GM19463 (cell line): ENCODE data around the gene HNRNPK.

Experiments used
- ATAC-seq: cut with Tn5 transposase; IDR thresholded peaks from one replicate; pipeline ENCODE4 v1.9.1; 2021; ENCODE audit warnings: mild to moderate bottlenecking, moderate library complexity; ENCODE audit not compliant: unreplicated experiment

HNRNPK gene

DNA sequence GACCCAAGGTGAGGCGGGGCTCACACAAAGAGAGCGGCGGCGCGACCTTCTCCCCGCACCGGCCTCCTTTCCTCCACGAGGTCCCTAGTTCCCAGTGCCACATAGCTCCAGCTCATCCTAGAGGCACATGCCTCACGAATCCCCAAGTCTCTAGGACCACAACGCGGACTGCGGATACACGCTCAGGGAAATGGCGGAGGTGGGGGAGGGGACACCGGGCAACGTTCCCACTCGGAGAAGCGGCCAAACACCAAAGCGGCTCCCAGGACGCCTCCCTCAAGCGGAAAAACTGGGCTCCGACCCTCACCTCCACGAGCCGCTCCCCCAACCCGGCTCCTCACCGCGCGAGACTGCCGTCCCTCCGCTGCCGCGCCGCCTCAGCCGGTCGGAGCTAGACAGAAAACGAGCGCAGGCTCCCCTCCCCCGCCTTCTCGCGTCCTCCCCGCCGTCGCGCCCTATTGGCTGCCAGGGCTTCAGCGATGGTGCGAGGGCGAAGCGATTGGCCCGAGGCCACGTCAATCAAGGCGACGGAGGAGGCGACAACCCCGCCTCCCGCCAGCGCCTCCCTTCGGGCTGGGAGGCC, at the start of gene HNRNPK:
Gene HNRNPK, minus strand, starts transcription at position 404 of the 583 bp plus-strand sequence. CDS start 1,963 bp downstream, outside the sequence.
- ATAC-seq, result peak; percentile 82

DNA sequence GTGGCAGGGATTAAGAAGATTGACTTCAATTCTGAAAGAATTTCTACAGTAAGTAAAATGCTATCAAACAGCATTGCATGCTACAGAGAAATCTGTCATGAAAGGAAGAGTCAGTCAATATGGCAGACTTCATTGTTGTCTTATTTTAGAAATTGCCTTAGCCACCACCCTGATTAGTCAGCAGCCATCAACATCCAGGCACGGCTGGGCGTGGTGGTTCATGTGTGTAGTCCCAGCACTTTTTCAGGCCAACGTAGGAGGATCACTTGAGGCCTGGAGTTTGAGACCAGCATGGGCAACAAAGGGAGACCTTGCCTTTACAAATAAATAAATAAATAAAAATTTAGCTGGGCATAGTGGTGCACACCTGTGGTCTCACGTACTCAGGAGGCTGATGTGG, 47.2 kb upstream of the HNRNPK start:
- ATAC-seq, result no peak

DNA sequence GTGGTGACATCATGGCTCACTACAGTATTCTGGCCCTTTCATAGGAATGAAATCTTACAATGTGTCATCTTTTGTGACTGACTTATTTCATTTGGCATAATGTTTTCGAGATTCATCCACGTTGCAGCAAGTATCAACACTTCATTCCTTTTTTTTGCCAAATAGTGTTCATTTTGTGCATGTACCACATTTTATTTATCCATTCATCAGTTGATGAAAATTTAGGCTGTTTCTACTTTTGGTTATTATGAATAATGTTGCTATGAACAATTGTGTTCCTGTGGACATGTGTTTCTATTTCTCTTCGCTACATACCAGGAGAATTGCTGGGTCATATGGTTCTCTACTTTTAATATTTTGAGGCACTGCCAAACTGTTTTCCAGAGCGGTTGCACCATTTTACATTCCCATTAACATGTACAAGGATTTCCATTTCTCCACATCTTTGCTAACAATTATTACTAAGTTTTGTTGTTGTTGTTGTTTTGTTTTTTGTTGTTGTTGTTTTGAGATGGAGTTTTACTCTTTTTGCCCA, 44.1 kb upstream of the HNRNPK start:
- no peak for ATAC-seq

DNA sequence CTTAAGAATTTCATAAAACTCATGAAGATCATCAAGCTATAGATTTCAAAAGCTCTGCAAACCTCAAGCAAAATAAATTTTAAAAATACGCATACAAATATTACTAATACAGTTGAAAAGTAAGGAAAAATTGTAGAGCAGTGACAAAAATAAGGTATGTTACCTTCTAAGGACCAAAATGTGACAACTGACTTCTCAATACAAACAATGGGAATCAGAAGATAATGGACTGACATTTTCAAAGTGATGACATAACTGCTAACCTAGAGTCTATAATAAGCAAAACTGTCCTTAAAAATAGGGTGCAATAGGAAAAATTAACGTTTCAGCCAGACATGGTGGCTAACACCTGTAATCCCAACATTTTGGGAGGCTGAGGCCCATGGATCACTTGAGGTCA, 27.6 kb upstream of the HNRNPK start:
- ATAC-seq, result no peak

DNA sequence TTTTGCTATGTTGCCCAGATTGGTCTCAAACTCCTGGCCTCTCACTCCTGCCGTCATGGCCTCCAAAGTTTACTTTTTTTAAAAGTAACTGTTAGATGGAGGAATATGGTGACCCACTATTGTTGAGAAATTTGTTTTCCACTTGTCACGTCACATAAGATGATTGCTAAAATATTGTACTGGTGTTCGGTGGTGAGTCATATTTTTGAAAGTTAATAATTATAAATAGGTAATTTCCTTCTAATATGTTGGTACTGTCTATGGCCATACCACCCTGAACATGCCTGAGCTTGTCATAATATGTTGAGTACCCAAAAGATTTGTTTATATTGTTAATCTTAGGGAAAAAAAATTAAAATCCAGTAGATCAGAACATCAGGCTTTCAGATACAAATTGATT, 23.2 kb upstream of the HNRNPK start:
- ATAC-seq, result no peak

DNA sequence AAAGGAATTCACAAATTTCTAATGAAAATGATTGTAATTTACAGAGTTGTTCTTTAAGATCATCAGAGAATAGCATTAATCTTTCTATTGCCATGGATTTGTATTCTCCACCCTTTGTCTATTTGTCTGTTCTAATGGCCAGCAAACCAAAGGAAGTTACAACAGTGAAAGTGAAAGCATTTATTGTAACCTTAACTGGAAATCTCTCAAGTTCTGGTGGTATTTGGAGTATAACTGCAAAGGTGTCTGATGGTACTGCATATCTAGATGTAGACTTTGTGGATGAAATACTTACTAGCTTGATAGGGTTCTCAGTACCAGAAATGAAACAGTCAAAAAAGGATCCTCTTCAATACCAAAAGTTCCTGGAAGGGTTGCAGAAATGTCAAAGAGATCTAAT, 22.3 kb upstream of the HNRNPK start:
- peak; percentile 83 for ATAC-seq

DNA sequence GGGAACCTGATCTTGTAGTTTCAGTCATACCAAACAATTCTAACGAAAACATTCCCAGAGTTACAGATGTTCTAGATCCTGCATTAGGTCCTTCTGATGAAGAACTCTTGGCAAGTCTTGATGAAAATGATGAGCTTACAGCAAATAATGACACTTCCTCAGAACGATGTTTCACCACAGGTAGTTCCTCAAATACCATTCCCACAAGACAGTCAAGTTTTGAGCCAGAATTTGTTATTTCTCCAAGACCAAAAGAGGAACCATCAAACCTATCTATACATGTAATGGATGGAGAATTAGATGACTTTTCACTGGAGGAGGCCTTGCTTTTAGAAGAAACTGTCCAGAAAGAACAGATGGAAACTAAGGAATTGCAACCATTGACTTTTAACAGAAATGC, 21.6 kb upstream of the HNRNPK start:
- no peak for ATAC-seq

DNA sequence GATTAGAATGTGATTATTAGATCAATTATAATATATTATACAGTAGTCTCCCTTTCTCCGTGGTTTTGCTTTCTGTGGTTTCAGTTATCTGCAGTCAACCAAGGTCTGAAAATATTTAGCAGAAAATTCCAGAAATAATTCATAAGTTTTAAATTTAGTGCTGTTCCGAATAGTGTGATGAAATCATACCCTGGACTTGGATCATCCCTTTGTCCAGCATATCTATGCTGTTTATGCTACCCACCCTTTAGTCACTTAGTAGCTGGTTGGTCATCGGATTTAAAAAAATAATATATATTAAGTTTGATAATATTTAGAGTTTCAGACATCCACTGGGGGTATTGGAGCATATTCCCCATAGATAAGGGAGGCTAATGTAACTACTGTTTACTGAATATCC, 20.2 kb upstream of the HNRNPK start:
- ATAC-seq, result no peak

DNA sequence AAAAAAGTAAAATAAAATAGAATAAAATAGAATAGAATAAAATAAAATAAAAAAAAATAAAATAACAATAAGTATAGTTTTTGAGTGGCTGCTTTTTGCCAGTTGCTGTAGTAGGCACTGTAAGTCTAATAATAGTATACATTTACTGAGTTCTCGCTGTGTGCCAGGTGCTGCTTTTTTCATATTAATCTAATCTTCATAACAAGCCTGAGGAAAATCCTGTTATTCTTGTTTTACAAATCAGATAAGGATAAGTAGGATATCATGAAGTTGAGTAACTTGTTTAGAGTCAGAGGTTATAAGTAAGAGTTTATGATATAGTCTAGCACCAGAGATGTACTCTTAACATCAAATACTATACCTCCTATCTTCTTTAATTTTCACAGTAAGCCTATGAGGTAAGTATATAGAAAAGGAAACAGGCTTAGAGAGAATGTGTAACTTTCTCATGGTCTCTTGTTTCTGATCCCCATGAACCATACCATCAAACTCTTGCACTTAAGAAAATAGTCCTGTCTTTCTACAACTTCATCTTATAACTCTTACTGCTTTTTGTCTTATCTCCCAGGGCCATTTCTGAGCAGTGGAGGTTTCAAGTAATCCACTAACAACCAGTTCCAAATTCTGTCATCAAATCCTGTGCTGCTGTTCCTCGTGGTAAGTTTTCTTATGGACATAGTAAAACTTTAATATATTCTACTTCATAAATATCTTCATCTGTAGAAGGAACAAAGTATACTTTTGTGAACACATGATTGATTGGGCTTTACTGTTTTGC, 19.3 kb upstream of the HNRNPK start:
- ATAC-seq, result no peak

DNA sequence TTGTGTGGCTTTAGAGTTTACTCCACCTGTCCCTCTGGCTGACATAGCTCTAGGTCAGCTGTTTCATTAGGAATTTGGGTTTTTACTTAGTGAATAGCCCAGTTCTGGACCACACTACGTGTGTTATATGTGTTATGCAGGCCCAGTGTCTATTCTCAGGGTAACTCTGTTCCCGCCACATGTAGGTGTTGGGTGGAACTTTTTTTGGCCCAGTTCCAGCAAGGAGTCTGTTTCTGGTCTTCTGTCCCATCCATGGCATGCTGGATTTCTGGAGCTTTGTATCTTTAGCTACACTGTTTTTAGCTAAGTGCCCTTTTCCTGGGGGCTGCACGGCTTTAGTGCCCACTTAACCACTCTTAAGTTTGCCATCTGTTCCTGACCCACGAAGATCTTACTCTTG, 16.1 kb upstream of the HNRNPK start:
- ATAC-seq, result no peak

DNA sequence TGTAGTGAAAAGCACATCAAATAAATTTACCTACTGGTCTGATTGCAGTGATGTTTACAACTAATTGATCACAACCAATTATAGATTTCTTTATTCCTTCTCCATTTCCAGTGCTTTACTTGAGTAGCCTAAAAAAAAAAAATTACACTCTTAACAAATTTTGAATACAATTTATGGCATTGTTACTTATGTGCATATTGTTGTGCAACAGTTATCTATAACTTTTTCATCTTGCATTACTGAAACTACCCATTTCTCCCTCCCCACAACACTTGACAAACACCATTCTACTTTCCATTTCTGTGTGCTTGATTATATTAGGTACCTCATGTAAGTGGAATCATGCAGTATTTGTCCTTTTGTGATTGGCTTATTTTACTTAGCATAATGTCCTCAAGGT, 12.9 kb upstream of the HNRNPK start:
- no peak for ATAC-seq

DNA sequence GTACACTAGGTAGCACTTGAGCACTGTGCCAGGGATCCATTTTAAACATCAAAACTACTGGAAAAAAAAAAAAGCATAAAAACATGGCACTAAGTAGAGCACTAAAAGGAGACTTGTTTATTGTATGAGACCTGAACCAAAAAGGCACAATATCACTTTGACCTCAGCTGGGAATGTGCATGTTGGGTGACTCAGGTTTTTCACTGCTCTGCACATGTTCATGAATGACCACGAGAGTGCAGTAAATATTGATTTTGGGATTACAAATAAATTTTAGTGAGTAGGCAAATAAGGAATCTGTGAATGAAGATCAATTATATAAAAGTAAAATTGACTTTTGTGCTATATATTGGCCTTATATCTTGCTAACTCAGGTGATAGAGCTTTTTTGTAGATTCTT, 12.4 kb upstream of the HNRNPK start:
- ATAC-seq, result no peak

DNA sequence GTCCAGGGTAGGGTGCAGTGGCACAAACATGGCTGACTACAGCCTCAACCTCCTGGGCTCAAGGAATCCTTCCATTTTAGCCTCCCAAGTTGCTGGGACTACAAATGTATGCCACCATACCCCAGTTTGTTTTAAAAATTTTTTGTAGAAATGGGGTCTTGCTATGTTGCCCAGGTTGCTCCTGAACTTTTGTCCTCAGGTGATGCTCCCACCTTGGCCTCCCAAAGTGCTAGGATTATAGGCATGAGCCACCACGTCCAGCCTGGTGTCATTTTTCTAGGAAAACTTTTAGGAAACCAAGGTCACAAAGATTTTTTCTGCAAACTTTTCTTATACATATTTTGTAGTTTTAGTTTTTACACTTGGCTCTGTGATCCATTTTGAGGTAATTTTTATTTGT, 11.3 kb upstream of the HNRNPK start:
- no peak for ATAC-seq

DNA sequence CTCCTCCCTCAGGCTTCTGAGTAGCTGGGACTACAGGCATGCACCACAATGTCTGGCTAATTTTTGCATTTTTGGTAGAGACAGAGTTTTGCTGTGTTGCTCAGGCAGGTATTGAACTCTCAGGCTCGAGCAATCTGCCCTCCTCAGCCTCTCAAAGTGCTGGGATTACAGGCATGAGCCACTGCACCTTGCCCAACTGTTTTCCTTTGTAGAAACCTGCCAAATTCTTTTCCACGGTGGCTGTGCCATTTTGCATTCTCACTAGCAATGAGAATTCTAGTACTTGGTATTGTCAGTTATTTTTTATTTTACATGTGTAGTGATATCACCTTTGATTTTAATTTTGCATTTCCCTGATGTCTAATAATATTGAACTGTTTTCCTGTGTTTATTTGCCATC, 8.4 kb upstream of the HNRNPK start:
- no peak for ATAC-seq

DNA sequence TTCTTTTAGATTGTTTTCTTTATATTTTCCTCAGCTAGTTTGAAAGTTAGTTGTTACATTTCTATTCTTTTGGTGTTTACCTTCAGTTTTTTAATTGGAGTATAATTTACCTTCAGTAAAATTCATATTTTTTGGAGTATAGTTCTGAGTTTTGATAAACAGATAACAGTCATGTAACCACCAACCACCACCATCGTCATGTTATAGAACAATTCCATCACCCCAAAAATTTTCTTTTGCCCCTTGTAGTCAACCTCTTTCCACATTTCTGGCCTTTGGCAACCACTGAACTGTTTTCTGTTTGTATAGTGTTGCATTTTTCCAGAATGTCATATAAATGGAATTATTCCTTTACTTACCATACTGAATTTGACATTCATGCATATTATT, 7.4 kb upstream of the HNRNPK start:
- ATAC-seq, result no peak

DNA sequence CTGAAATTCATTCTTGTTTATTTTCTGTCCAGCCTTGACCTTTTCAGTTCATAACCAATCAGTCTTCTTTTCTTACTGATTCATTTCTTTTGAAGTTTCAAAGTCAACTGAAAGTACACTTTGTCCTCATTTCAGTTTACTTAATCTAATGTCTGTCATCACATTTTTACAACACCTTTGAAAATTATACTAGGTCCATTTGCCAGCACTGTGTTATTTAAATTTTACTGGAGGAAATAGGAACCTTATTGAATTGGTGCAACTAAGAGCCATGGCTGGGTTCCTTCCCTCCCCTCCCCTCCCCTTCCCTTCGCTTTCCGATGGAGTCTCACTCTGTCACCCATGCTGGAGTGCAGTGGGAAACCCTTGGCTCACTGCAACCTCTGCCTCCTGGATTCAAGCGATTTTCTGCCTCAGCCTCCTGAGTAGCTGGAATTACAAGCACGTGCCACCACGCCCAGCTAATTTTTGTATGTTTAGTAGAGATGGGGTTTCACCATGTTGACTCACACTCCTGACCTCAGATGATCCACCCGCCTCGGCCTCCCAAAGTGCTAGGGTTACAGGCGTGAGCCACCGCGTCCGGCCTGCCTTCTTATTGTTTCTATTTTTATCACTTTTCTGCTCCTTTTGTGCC, 6.9 kb upstream of the HNRNPK start:
- ATAC-seq, result no peak

DNA sequence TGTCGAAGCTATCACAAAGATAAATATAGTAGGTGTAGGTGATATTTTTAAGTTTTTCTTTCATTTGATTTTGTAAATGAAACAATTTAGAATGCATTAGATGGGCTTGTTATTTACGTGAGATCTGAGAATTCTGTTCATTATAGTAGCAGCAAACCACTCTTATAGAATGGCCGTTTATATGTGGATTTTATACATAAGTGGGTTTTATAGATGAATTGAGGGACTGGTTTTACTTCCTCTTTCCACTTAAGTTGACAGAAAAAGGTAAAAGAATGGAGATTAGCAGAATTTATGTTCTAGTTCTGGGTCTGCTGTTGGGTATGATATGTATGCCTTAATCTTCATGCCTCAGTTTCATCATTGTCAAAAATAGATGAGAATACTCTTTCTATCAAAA, 6.2 kb upstream of the HNRNPK start:
- ATAC-seq, result no peak

DNA sequence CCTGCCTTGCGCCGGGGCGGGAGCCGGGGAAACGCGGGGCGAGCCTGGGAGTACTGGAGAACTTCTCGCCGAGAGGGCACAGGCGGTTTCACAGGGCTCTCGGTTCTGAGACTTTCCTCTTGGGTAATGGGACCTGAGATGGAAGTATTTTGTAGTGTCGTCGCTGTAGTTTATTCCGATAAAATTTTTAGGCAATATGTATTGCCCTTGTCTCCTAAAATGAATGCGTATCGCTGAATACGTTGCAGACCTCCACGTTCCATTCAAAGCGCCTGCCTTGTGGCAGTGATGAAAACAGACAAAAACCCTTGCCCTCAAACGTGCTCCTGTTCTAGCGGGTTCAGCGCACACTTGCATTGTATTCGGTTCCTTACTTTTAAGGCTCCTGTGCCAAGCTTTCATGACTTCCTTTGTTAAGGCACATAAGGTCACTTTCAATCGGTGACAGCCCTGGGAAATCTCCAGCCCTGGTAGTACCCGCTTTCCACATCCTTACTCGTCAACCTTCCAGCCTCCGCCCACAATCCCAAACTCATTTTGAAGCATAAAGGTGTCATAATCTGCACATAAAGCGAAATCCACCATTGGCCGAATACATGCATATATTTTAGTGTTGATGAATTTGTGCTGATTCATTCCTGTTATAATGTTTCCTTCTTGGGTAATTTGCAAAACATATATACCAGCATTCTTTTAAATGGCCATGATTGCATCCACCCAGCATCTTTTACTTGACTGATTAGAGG, 1.3 kb upstream of the HNRNPK start:
- ATAC-seq, result no peak

DNA sequence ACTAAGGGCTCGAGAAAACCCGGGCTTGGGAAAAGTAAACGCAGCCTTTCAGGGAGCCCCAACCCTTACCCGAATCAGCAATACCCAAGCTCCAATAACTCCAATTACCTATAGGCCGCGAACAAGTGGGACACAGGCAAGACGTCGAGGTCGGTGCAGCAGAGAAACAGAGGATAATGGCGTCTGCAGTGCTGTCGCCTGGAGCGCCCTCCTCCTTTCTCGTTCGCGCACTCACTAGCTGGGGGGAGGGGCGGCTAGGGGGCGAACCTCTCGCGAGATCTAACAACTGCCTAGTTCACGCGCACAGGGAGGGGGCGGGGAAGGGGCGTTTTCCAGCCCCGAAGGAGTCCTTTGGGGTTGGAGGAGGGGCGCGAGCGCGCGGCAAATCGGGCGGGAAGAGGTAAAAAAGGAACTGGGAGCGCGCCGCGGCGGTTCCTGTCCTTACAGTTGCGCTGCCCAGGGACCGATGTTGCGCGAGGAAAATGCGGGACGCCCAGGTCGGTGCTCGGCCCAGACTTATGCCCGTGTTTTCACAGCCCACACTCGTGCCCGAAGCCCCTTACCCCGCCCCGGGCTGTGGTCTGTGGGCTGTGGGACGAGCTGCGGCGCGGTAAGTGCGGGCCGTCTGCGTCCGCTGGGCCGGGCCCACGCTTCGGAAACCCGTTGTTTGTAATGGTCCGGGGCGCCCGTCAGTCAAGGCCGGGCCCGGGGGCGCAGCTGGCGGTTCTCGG, 545 bp upstream of the HNRNPK start, which contains the start of gene RMI1:
Gene RMI1, plus strand, starts transcription at position 411 of the 731 bp plus-strand sequence. CDS start 20,182 bp downstream, outside the sequence.
- peak; percentile 62 for ATAC-seq

DNA sequence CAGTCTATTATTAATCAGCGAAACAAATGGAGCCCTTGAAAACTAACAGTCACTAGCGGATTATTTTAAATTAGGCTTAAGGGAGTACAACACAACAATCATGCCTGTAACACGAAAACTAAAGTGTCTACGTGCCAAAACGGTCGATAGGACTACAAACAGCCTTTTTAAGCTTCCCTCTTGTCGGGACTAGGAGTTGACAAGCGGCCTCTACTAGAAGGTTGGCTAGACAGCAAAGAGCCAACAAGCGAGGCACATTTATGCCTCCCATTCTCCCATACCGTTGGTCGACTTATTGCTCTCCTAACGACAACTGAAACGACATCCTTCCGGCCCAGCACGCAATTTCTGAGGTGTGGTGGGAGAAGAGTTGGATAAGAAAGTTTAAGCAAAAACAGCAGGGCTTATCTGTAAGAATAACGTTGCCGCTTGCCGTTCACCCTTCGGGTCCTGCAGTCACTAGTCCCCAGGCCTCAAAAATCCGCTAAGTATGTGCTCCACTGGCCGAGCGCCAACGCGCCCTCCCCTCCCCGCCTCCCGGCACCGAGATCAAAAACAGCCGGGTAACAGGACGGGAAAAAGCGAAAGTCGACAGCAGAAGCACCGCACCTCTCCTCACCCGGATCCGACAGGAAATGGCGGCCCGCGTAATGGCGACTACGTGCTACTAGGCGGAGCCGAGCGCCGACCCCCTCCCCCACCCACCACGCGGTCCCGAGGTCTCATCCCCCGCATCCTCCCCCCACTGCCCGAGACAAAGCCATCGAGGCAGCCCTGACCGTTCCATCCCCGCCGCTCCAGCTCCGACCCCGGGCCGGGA, 813 bp downstream of the HNRNPK start:
- ATAC-seq, result no peak
